GM23338 (cell line): ENCODE measurements around the gene TMEM187. TPM values are rescaled to one million over a fixed set of nuclear protein-coding genes. Genes with fewer than 3 reads are reported as not detected.

Experiments
- ATAC-seq: fragments of 200-7000 bp; cut with Tn5 transposase; 3 replicates; pipeline ENCODE4 v1.9.1; 2020
- DNase-seq: peaks from one replicate; pipeline ENCODE4 v3.0.0-alpha.2; 2015; ENCODE audit warnings: low spot score
- H2AFZ ChIP-seq: fragments of 200-600 bp; sonication (generic); 2 replicates; pipeline ENCODE4 v1.8.0; 2016; ENCODE audit warnings: antibody characterized with exemption, mild to moderate bottlenecking, moderate library complexity
- H3F3A ChIP-seq: fragments of 200-600 bp; sonication (generic); replicated peaks from 2 replicates; pipeline ENCODE4 v1.8.0; 2017; ENCODE audit warnings: antibody characterized with exemption, mixed run types, low read depth
- H3K27ac ChIP-seq: fragments of 200-600 bp; sonication (generic); 2 replicates; pipeline ENCODE4 v1.6.1; 2016; ENCODE audit warnings: low read depth
- H3K27me3 ChIP-seq: fragments of 200-600 bp; sonication (generic); 2 replicates; pipeline ENCODE4 v1.8.0; 2016; ENCODE audit warnings: mild to moderate bottlenecking, mixed run types, moderate library complexity; ENCODE audit not compliant: insufficient read depth
- H3K36me3 ChIP-seq: fragments of 200-600 bp; sonication (generic); 2 replicates; pipeline ENCODE4 v1.8.0; 2016; ENCODE audit warnings: mild to moderate bottlenecking; ENCODE audit not compliant: insufficient read depth
- H3K4me1 ChIP-seq: fragments of 200-600 bp; sonication (generic); 2 replicates; pipeline ENCODE4 v1.8.0; 2016; ENCODE audit warnings: mild to moderate bottlenecking, moderate library complexity; ENCODE audit not compliant: insufficient read depth
- H3K4me2 ChIP-seq: fragments of 200-600 bp; sonication (generic); 2 replicates; pipeline ENCODE4 v1.7.1; 2017; ENCODE audit warnings: mixed run types
- H3K4me3 ChIP-seq: fragments of 200-600 bp; sonication (generic); 2 replicates; pipeline ENCODE4 v1.6.1; 2016; ENCODE audit warnings: mixed run types
- H3K79me2 ChIP-seq: fragments of 200-600 bp; sonication (generic); replicated peaks from 2 replicates; pipeline ENCODE4 v1.8.0; 2017; ENCODE audit warnings: mild to moderate bottlenecking; ENCODE audit not compliant: insufficient read depth
- H3K9me2 ChIP-seq: fragments of 200-600 bp; sonication (generic); 2 replicates; pipeline ENCODE4 v1.8.0; 2017; ENCODE audit not compliant: insufficient read depth
- H4K20me1 ChIP-seq: fragments of 200-600 bp; sonication (generic); replicated peaks from 2 replicates; pipeline ENCODE4 v1.8.0; 2017; ENCODE audit warnings: mild to moderate bottlenecking; ENCODE audit not compliant: insufficient read depth
- H3K27ac Mint-ChIP-seq: 2 replicates; pipeline ENCODE4 v1.8.0; 2020; ENCODE audit warnings: inconsistent platforms, mild to moderate bottlenecking, moderate library complexity, mixed read lengths
- H3K27me3 Mint-ChIP-seq: 3 replicates; pipeline ENCODE4 v1.8.0; 2022; ENCODE audit warnings: low read depth, mild to moderate bottlenecking, moderate library complexity, mixed read lengths, inconsistent platforms; ENCODE audit not compliant: insufficient read depth, poor library complexity
- H3K36me3 Mint-ChIP-seq: 3 replicates; pipeline ENCODE4 v1.8.0; 2021; ENCODE audit warnings: low read depth, mild to moderate bottlenecking, inconsistent platforms, moderate library complexity, mixed read lengths
- H3K4me1 Mint-ChIP-seq: 3 replicates; pipeline ENCODE4 v1.8.0; 2020; ENCODE audit warnings: mild to moderate bottlenecking, inconsistent platforms, mixed read lengths
- H3K4me3 Mint-ChIP-seq: 3 replicates; pipeline ENCODE4 v1.8.0; 2021; ENCODE audit warnings: moderate library complexity, mild to moderate bottlenecking, inconsistent platforms, mixed read lengths
- H3K9me3 Mint-ChIP-seq: 3 replicates; pipeline ENCODE4 v1.8.0; 2020; ENCODE audit warnings: moderate library complexity, mild to moderate bottlenecking, inconsistent platforms, mixed read lengths
- CREB1 ChIP-seq: fragments of 250-450 bp; sonication (Bioruptor Pico); IDR thresholded peaks from 2 replicates; pipeline ENCODE4 v1.5.0; 2020; ENCODE audit warnings: low read depth, mild to moderate bottlenecking, moderate library complexity
- CTCF ChIP-seq, 2 experiments: fragments of 200-600 bp in 1 of 2; sonication (generic) in 1 of 2; conservative IDR thresholded peaks; 2 replicates each; pipeline versions ENCODE4 v1.5.1 to v1.6.1; 2016 to 2017; ENCODE audit warnings: antibody characterized with exemption in 2 of 2, low read depth in 2 of 2, mild to moderate bottlenecking in 2 of 2, moderate library complexity in 1 of 2
- ETS1 ChIP-seq: IDR thresholded peaks from 2 replicates; pipeline ENCODE4 v1.6.1; 2016; ENCODE audit warnings: antibody characterized with exemption
- EZH2 ChIP-seq: fragments of 200-600 bp; sonication (generic); IDR thresholded peaks from one replicate; pipeline ENCODE4 v1.8.0; 2017; ENCODE audit warnings: antibody characterized with exemption, mild to moderate bottlenecking, low read depth; ENCODE audit not compliant: unreplicated experiment
- EZH2phosphoT487 ChIP-seq: fragments of 200-600 bp; sonication (generic); IDR thresholded peaks from one replicate; pipeline ENCODE4 v1.8.1; 2018; ENCODE audit warnings: antibody characterized with exemption; ENCODE audit not compliant: unreplicated experiment
- JUNB ChIP-seq: IDR thresholded peaks from one replicate; pipeline ENCODE4 v1.6.1; 2016; ENCODE audit warnings: antibody characterized with exemption; ENCODE audit not compliant: unreplicated experiment
- NANOG ChIP-seq: IDR thresholded peaks from 2 replicates; pipeline ENCODE4 v1.6.1; 2016; ENCODE audit warnings: antibody characterized with exemption, borderline replicate concordance
- POLR2AphosphoS5 ChIP-seq: IDR thresholded peaks from 2 replicates; pipeline ENCODE4 v1.6.1; 2016; ENCODE audit warnings: antibody characterized with exemption, low read depth
- REST ChIP-seq: IDR thresholded peaks from one replicate; pipeline ENCODE4 v1.6.1; 2018; ENCODE audit warnings: antibody characterized with exemption; ENCODE audit not compliant: unreplicated experiment
- STAT1 ChIP-seq: IDR thresholded peaks from one replicate; pipeline ENCODE4 v1.6.1; 2016; ENCODE audit warnings: antibody characterized with exemption; ENCODE audit not compliant: unreplicated experiment
- ZNF114 ChIP-seq: fragments of 250-450 bp; sonication (Bioruptor Pico); IDR thresholded peaks from 2 replicates; pipeline ENCODE4 v1.5.0; 2020; ENCODE audit warnings: mild to moderate bottlenecking, moderate library complexity
- ZNF331 ChIP-seq: fragments of 250-450 bp; sonication (Bioruptor Pico); IDR thresholded peaks from 2 replicates; pipeline ENCODE4 v1.5.0; 2020; ENCODE audit warnings: low read depth, mild to moderate bottlenecking, moderate library complexity
- ZNF462 ChIP-seq: fragments of 250-450 bp; sonication (Bioruptor Pico); IDR thresholded peaks from 2 replicates; pipeline ENCODE4 v1.5.0; 2020; ENCODE audit warnings: mild to moderate bottlenecking, moderate library complexity
- polyA plus RNA-seq: library from polyadenylated mRNA; unstranded; fragments of >200 nt; fragmentation: Nextera tagmentation; extraction: Ambion mirVana; gene quantifications from 2 replicates; pipeline ENCODE4 v1.2.1, GENCODE V29; 2016
- total RNA-seq: library from RNA; depleted of rRNA; stranded (reverse); fragments of >200 nt; shearing (Covaris generic); gene quantifications from 2 replicates; pipeline ENCODE4 v1.2.3, GENCODE V29; 2014

Gene TMEM187
- total and polyA plus RNA-seq, 2 experiments from 2014 or later, result 2.5 to 4.4 TPM

GRCh38 chrX:153954558-153955227 lies 17.9 kb upstream of the TMEM187 start:
- Histone ChIP-seq H3K36me3 (no peaks in the 10 kb centered on the region; the same call in 1 of the 2 replicates), H3K27ac (no peak overlapping the region), H3K4me3 (no peak overlapping the region), H3F3A (no peaks in the 10 kb centered on the region), H3K27me3 (no peaks in the 10 kb centered on the region), H3K4me2 (no peak overlapping the region), H3K79me2 (no peaks in the 10 kb centered on the region), H4K20me1 (no peaks in the 10 kb centered on the region), H3K4me1 (no peaks in the 10 kb centered on the region), H2AFZ (no peak overlapping the region), H3K9me2 (no peaks in the 10 kb centered on the region)
- DNase-seq, result no peak
- peaks cover 3% of the 10 kb centered on the region; the same call in 1 of the 3 replicates for H3K4me1 Mint-ChIP-seq
- no peak overlapping the region for H3K4me3 Mint-ChIP-seq
- H3K36me3 Mint-ChIP-seq, result peaks cover 78% of the 10 kb centered on the region
- no peak overlapping the region for H3K27ac Mint-ChIP-seq
- ATAC-seq, result no peak
- no peaks in the 10 kb centered on the region for H3K9me3 Mint-ChIP-seq
- H3K27me3 Mint-ChIP-seq, result no peaks in the 10 kb centered on the region
- no peak for TF ChIP-seq ZNF331 (CRISPR knock-in tag)
- TF ChIP-seq STAT1, result no peak
- no peak for TF ChIP-seq EZH2phosphoT487
- TF ChIP-seq EZH2, result no peak
- no peak for TF ChIP-seq REST
- no peak for TF ChIP-seq ZNF114 (CRISPR knock-in tag)
- TF ChIP-seq NANOG, result no peak
- TF ChIP-seq CTCF (conservative IDR thresholded peaks at IDR 0.05; ENCODE audit: low read depth in 2 of 2), result no peak
- TF ChIP-seq JUNB, result no peak
- no peak for TF ChIP-seq ETS1
- no peak for TF ChIP-seq POLR2AphosphoS5
- TF ChIP-seq ZNF462 (CRISPR knock-in tag), result no peak
- TF ChIP-seq CREB1 (CRISPR knock-in tag), result no peak
